H1 (cell line): ENCODE measurements around the gene UBE2K. TPM values are rescaled to one million over a fixed set of nuclear protein-coding genes. Genes with fewer than 3 reads are reported as not detected.

Experiments
- CTCF ChIA-PET: fragments of 300-600 bp; sonication (Branson Sonifier 250); formaldehyde crosslinking; loops from one replicate; lab custom pipeline; 2021; ENCODE audit not compliant: partially characterized antibody; lab: Charles Lee
- POLR2A ChIA-PET: fragments of 300-600 bp; sonication (Branson Sonifier 250); formaldehyde crosslinking; loops from one replicate; lab custom pipeline; 2021; ENCODE audit warnings: inconsistent platforms; ENCODE audit not compliant: partially characterized antibody; lab: Charles Lee
- DNase-seq, 2 experiments: peaks; one replicate each; pipeline versions ENCODE4 v3.0.0 to v3.0.0-alpha.2; 2010 to 2022; ENCODE audit warnings: low spot score in 2 of 2, low read depth in 1 of 2, mixed read lengths in 1 of 2
- FAIRE-seq: peaks from 2 replicates; lab custom pipeline; 2011; peaks lifted over from hg19 to GRCh38; lab: Jason Lieb, UNC
- H2AFZ ChIP-seq: 2 replicates; pipeline ENCODE4 v1.8.1; 2012; ENCODE audit warnings: low read length, inconsistent platforms
- H2AK5ac ChIP-seq: 2 replicates; pipeline ENCODE4 v1.6.1; 2013; ENCODE audit warnings: low read depth, low read length
- H2BK120ac ChIP-seq: replicated peaks from 2 replicates; pipeline ENCODE3; 2013; ENCODE audit warnings: low read depth, low read length, inconsistent platforms
- H2BK12ac ChIP-seq: 2 replicates; pipeline ENCODE4 v1.6.1; 2013; ENCODE audit warnings: low read depth, low read length
- H2BK15ac ChIP-seq: 2 replicates; pipeline ENCODE4 v1.6.1; 2013; ENCODE audit warnings: low read length
- H2BK20ac ChIP-seq: 2 replicates; pipeline ENCODE4 v1.6.1; 2013; ENCODE audit warnings: low read length
- H2BK5ac ChIP-seq: 2 replicates; pipeline ENCODE4 v1.6.1; 2013; ENCODE audit warnings: low read depth, low read length
- H3K14ac ChIP-seq: 2 replicates; pipeline ENCODE4 v1.6.1; 2013; ENCODE audit warnings: inconsistent platforms; ENCODE audit not compliant: insufficient read length
- H3K18ac ChIP-seq: 2 replicates; pipeline ENCODE4 v1.6.1; 2013; ENCODE audit warnings: low read length; ENCODE audit errors: extremely low read depth
- H3K23ac ChIP-seq: 2 replicates; pipeline ENCODE4 v1.6.1; 2013; ENCODE audit warnings: inconsistent platforms; ENCODE audit not compliant: insufficient read length
- H3K23me2 ChIP-seq: 2 replicates; pipeline ENCODE4 v1.6.1; 2013; ENCODE audit warnings: low read depth, low read length
- H3K27ac ChIP-seq: 2 replicates; pipeline ENCODE4 v1.6.1; 2011; ENCODE audit warnings: low read depth, low read length, inconsistent platforms
- H3K27me3 ChIP-seq, 4 experiments: replicated peaks in 1 of 4; 1 replicate in 1 of 4; 2 replicates in 3 of 4; pipeline versions ENCODE4 v1.6.1 to v1.8.1; 2011 to 2013; ENCODE audit warnings: low read length in 3 of 4, mild to moderate bottlenecking in 3 of 4, inconsistent platforms in 2 of 4, mixed read lengths in 2 of 4, moderate library complexity in 1 of 4; ENCODE audit not compliant: control insufficient read depth in 3 of 4, insufficient read depth in 3 of 4; ENCODE audit errors: extremely low read depth in 1 of 4
- H3K36me3 ChIP-seq, 4 experiments: 2 replicates each; pipeline versions ENCODE4 v1.6.1 to v1.8.1; 2011 to 2013; ENCODE audit warnings: mild to moderate bottlenecking in 4 of 4, low read length in 3 of 4, moderate library complexity in 2 of 4, control low read depth in 1 of 4, inconsistent platforms in 1 of 4; ENCODE audit not compliant: insufficient read depth in 4 of 4, control insufficient read depth in 2 of 4
- H3K4ac ChIP-seq: replicated peaks from 2 replicates; pipeline ENCODE3; 2013; ENCODE audit warnings: low read length, low read depth, mixed read lengths, inconsistent platforms; ENCODE audit not compliant: insufficient read length
- H3K4me1 ChIP-seq, 4 experiments: replicated peaks in 1 of 4; 1 replicate in 1 of 4; 2 replicates in 3 of 4; pipeline versions ENCODE4 v1.6.1 to v1.8.1; 2011 to 2013; ENCODE audit warnings: low read length in 3 of 4, inconsistent platforms in 2 of 4, mixed read lengths in 1 of 4; ENCODE audit not compliant: insufficient read depth in 4 of 4, control insufficient read depth in 3 of 4
- H3K4me2 ChIP-seq, 2 experiments: 2 replicates each; pipeline versions ENCODE4 v1.6.1 to v1.8.1; 2011 to 2013; ENCODE audit warnings: low read depth in 2 of 2, low read length in 2 of 2, control low read depth in 1 of 2, inconsistent platforms in 1 of 2, mild to moderate bottlenecking in 1 of 2; ENCODE audit not compliant: insufficient read depth in 1 of 2
- H3K4me3 ChIP-seq, 4 experiments: fragments of 200-600, 300-600 bp in 1 of 4; sonication (generic), shearing (Covaris generic), sonication (Bioruptor Twin) in 1 of 4; 2 replicates each; pipeline versions ENCODE4 v1.5.1 to v1.8.1; 2011 to 2016; ENCODE audit warnings: low read length in 4 of 4, low read depth in 3 of 4, control low read depth in 2 of 4, inconsistent platforms in 2 of 4, mild to moderate bottlenecking in 2 of 4, mixed read lengths in 1 of 4, moderate library complexity in 1 of 4; ENCODE audit not compliant: insufficient read depth in 2 of 4; ENCODE audit errors: extremely low read depth in 1 of 4
- H3K56ac ChIP-seq: replicated peaks from 2 replicates; pipeline ENCODE3; 2013; ENCODE audit warnings: low read depth, mild to moderate bottlenecking, mixed read lengths, low read length, inconsistent platforms; ENCODE audit not compliant: insufficient read length
- H3K79me1 ChIP-seq: 2 replicates; pipeline ENCODE4 v1.6.1; 2013; ENCODE audit warnings: low read depth, low read length, control low read depth
- H3K79me2 ChIP-seq, 2 experiments: 2 replicates each; pipeline versions ENCODE4 v1.6.1 to v1.8.1; 2012 to 2013; ENCODE audit warnings: low read length in 2 of 2, mild to moderate bottlenecking in 2 of 2, inconsistent platforms in 1 of 2; ENCODE audit not compliant: insufficient read depth in 2 of 2, control insufficient read depth in 1 of 2
- H3K9ac ChIP-seq, 4 experiments: replicated peaks in 1 of 4; 1 replicate in 1 of 4; 2 replicates in 3 of 4; pipeline versions ENCODE4 v1.6.1 to v1.8.1; 2011 to 2013; ENCODE audit warnings: low read depth in 3 of 4, low read length in 3 of 4, control low read depth in 2 of 4, mild to moderate bottlenecking in 2 of 4, moderate library complexity in 2 of 4, inconsistent platforms in 1 of 4; ENCODE audit errors: extremely low read depth in 1 of 4
- H3K9me3 ChIP-seq, 2 experiments: 2 replicates each; pipeline versions ENCODE4 v1.6.1 to v1.8.1; 2012 to 2013; ENCODE audit warnings: mild to moderate bottlenecking in 2 of 2, moderate library complexity in 2 of 2, control low read depth in 1 of 2, inconsistent platforms in 1 of 2, low read depth in 1 of 2, low read length in 1 of 2, mixed read lengths in 1 of 2; ENCODE audit not compliant: insufficient read depth in 2 of 2
- H4K20me1 ChIP-seq, 2 experiments: replicated peaks in 1 of 2; 2 replicates each; pipeline versions ENCODE3 to v1.8.1; 2011 to 2013; ENCODE audit warnings: inconsistent platforms in 2 of 2, low read length in 2 of 2, mild to moderate bottlenecking in 1 of 2; ENCODE audit not compliant: insufficient read depth in 2 of 2, control insufficient read depth in 1 of 2
- H4K5ac ChIP-seq: 2 replicates; pipeline ENCODE4 v1.6.1; 2013; ENCODE audit warnings: low read length, low read depth, mixed read lengths, inconsistent platforms; ENCODE audit not compliant: insufficient read length
- H4K8ac ChIP-seq: 2 replicates; pipeline ENCODE4 v1.8.0; 2013; ENCODE audit warnings: mild to moderate bottlenecking, moderate library complexity, low read length, inconsistent platforms; ENCODE audit not compliant: insufficient read depth; ENCODE audit errors: extremely low read depth
- H4K91ac ChIP-seq: replicated peaks from 2 replicates; pipeline ENCODE3; 2013; ENCODE audit warnings: low read length, mixed read lengths, inconsistent platforms; ENCODE audit not compliant: insufficient read length
- BCL11A ChIP-seq, 2 experiments: IDR thresholded peaks; one replicate each; pipeline ENCODE4 v1.6.1; 2011; ENCODE audit warnings: low read depth in 2 of 2, low read length in 2 of 2, mild to moderate bottlenecking in 2 of 2
- CTBP2 ChIP-seq: IDR thresholded peaks from 2 replicates; pipeline ENCODE4 v1.7.0; 2011; ENCODE audit warnings: borderline replicate concordance, mild to moderate bottlenecking, moderate library complexity, mixed read lengths, low read length; ENCODE audit not compliant: insufficient read depth, insufficient read length
- MAFK ChIP-seq: IDR thresholded peaks from 2 replicates; pipeline ENCODE4 v1.6.1; 2012; ENCODE audit warnings: low read depth, mild to moderate bottlenecking, improper control_type of control experiment, low read length
- NANOG ChIP-seq: IDR thresholded peaks from 2 replicates; pipeline ENCODE4 v1.6.1; 2011; ENCODE audit warnings: low read length, low read depth, mild to moderate bottlenecking, inconsistent platforms; ENCODE audit not compliant: insufficient read depth, poor library complexity, severe bottlenecking
- POLR2AphosphoS5 ChIP-seq: IDR thresholded peaks from 2 replicates; pipeline ENCODE4 v1.6.1; 2011; ENCODE audit warnings: low read depth, low read length
- RAD21 ChIP-seq, 2 experiments: IDR thresholded peaks in 1 of 2; conservative IDR thresholded peaks in 1 of 2; 2 replicates each; pipeline ENCODE4 v1.6.1; 2011; ENCODE audit warnings: low read depth in 2 of 2, low read length in 2 of 2, improper control_type of control experiment in 1 of 2, inconsistent platforms in 1 of 2, mild to moderate bottlenecking in 1 of 2, moderate library complexity in 1 of 2
- RBBP5 ChIP-seq: IDR thresholded peaks from 2 replicates; pipeline ENCODE4 v1.7.1; 2012; ENCODE audit warnings: low read depth, mild to moderate bottlenecking, inconsistent platforms, low read length, moderate library complexity, borderline replicate concordance
- YY1 ChIP-seq: IDR thresholded peaks from 2 replicates; pipeline ENCODE4 v1.6.1; 2011; ENCODE audit warnings: low read depth, mild to moderate bottlenecking, low read length
- WGBS, 2 experiments: shearing (Covaris generic) in 1 of 2; methylation state at CpG; one replicate each; pipeline versions ENCODE4 v1.1.6 to v1.1.7; 2013 to 2015; ENCODE audit warnings: low lambda C conversion rate in 2 of 2, mixed read lengths in 2 of 2, inconsistent platforms in 1 of 2, low coverage in 1 of 2, missing lambda C conversion rate in 1 of 2; ENCODE audit not compliant: insufficient replicate concordance in 2 of 2, insufficient coverage in 1 of 2, insufficient read length in 1 of 2; ENCODE audit errors: extremely low coverage in 1 of 2, missing lambda C conversion rate in 1 of 2; 5-methylcytosine and 5-hydroxymethylcytosine counted together
- polyA plus RNA-seq, 7 experiments: library from polyadenylated mRNA; depleted of rRNA in 3 of 7; stranded (reverse) in 5 of 7; unstranded in 2 of 7; fragments of >200 nt in 5 of 7; fragments of 200-250 nt in 2 of 7; gene quantifications; 1 replicate in 5 of 7; 2 replicates in 1 of 7; 4 replicates in 1 of 7; pipeline versions ENCODE4 v1.2.1 to v1.2.3, GENCODE V29; 2011 to 2013; ENCODE audit warnings: missing spikeins in 2 of 7, mixed read lengths in 2 of 7
- total RNA-seq: library from RNA; stranded (reverse); fragmentation: NEBNext Ultra II Directional; extraction: Animal tissue kit (Norgen Biotek cat#: 25700); gene quantifications from 2 replicates; pipeline ENCODE4 v1.2.1, GENCODE V29; 2021
- TF ChIP-seq, protein P1 (sequence below): IDR thresholded peaks from 2 replicates; pipeline ENCODE4 v1.6.1; 2012; ENCODE audit warnings: inconsistent platforms

UBE2K gene
- total and polyA plus RNA-seq, 2 of the 8 experiments (the other 6 are each of a cell fraction or from before 2014, with no cell fraction given), result 53.6 to 174 TPM

DNA sequence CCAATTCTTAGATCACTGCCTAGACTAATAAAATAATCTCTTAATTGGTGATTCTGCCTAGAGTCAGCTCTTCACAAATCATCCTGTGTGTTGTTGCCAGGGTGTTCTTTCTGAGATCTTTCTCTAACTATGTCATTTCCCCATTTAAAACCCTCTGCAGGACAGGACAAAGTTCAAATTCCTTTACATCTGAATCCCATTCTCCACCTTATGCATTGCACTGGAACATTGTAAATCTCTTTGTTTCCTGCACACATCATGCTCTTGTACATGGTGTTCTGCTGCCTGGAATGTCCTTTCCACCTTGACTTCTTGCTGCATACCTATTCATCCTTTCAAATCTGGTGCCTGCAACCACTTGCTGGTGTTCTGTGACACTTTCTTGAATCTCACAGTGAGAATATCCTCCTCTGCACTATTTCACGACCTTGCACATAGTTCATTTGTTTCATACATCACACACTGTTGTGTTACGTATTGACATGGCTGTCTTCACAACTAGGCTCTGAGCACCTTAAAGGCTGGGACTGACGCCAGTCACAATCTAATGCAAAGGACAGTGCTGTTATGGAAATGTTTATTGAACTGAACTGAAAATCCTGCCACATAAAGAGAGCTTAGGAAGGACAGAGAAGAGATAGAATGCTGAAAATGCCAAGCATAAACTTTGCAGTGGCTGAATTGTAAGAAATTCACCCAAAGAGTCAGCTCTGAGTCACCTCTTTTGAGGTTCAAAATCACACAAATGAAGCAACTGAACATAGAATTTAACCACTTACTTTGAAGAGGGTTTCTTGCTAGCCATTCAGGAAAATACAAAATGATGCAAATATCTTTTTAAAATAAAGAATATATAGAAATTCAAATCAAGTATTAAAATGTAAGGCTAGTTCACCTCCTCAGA, 32.9 kb upstream of the UBE2K start:
- Histone ChIP-seq H3K27ac (no peak overlapping the region), H2BK5ac (no peak overlapping the region), H3K79me1 (no peaks in the 10 kb centered on the region), H3K27me3 (no peaks in the 10 kb centered on the region), H3K79me2 (no peaks in the 10 kb centered on the region), H4K91ac (no peak overlapping the region), H2BK20ac (no peak overlapping the region), H2AFZ (no peak overlapping the region), H2BK15ac (no peak overlapping the region), H2BK120ac (no peak overlapping the region), H3K4me1 (no peaks in the 10 kb centered on the region), H3K9me3 (no peaks in the 10 kb centered on the region), H3K18ac (no peak overlapping the region), H3K4me3 (no peak overlapping the region), H3K56ac (no peak overlapping the region), H3K23ac (no peak overlapping the region), H3K4ac (no peak overlapping the region), H4K20me1 (no peaks in the 10 kb centered on the region), H2BK12ac (no peak overlapping the region), H3K4me2 (no peak overlapping the region), H3K23me2 (no peaks in the 10 kb centered on the region), H4K8ac (no peak overlapping the region), H2AK5ac (no peak overlapping the region), H3K36me3 (no peaks in the 10 kb centered on the region), H3K9ac (no peak overlapping the region), H4K5ac (no peak overlapping the region), H3K14ac (no peak overlapping the region)
- ChIA-PET POLR2A (interaction anchor here (0.9 to 1.2 kb wide), 2 partner anchors 11 to 206 kb away, joined by 3 read pairs; partner anchors contain the start of genes LIAS and RPL9), CTCF (interaction anchor here (1.5 kb wide), 1 partner anchor 30 kb away, joined by 6 read pairs; no protein-coding TSS in a partner anchor)
- 83% methylated on average over 3 of the region's 3 CpGs; no CpG with 5 or more reads in 1 of the 2 experiments for WGBS, 2 experiments
- DNase-seq, result no peak
- no peak for FAIRE-seq
- TF ChIP-seq MAFK (no peak), RAD21 (IDR thresholded peaks at IDR 0.05 in 1 of 2, conservative IDR thresholded peaks at IDR 0.05 in 1 of 2; ENCODE audit: low read depth in 2 of 2, low read length in 2 of 2) (no peak), RBBP5 (no peak), NANOG (no peak), POLR2AphosphoS5 (no peak), BCL11A (IDR thresholded peaks at IDR 0.05; ENCODE audit: low read depth in 2 of 2, low read length in 2 of 2) (no peak), CTBP2 (no peak), YY1 (no peak)
- TF ChIP-seq, protein P1, sequence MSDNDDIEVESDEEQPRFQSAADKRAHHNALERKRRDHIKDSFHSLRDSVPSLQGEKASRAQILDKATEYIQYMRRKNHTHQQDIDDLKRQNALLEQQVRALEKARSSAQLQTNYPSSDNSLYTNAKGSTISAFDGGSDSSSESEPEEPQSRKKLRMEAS, result no peak
